ENCODE measurements around the gene HGFAC. TPM values are rescaled to one million over a fixed set of nuclear protein-coding genes. Genes with fewer than 3 reads are reported as not detected.

Gene HGFAC
- total RNA-seq, 1 donor: not detected

GRCh38 chr4:3473996-3474765 lies 32.4 kb downstream of the HGFAC start:
- Histone ChIP-seq H3K9me3 (ENCODE audit: low read depth, low read length) (no peaks in the 10 kb centered on the region), H3K4me3 (ENCODE audit: low read length) (no peak overlapping the region), H3K27me3 (ENCODE audit: insufficient read depth, low read length) (no peaks in the 10 kb centered on the region), H3K4me1 (ENCODE audit: insufficient read depth, low read length) (no peaks in the 10 kb centered on the region)

- Histone ChIP-seq H3K9me3 (ENCODE audit: low read depth, low read length) (no peaks in the 10 kb centered on the region), H3K27me3 (ENCODE audit: insufficient read depth, low read length) (no peaks in the 10 kb centered on the region), H3K4me1 (ENCODE audit: insufficient read depth, low read length) (no peaks in the 10 kb centered on the region), H3K4me3 (ENCODE audit: low read length) (no peak overlapping the region)
These were observed 33.4 kb downstream of the HGFAC start for GRCh38 chr4:3475041-3475712.

GRCh38 chr4:3475713-3476260 lies 34.0 kb downstream of the HGFAC start:
- Histone ChIP-seq H3K4me1 (ENCODE audit: insufficient read depth, low read length) (peaks cover 3% of the 10 kb centered on the region), H3K4me3 (ENCODE audit: low read length) (no peak overlapping the region), H3K9me3 (ENCODE audit: low read depth, low read length) (no peaks in the 10 kb centered on the region), H3K27me3 (ENCODE audit: insufficient read depth, low read length) (no peaks in the 10 kb centered on the region)

- Histone ChIP-seq H3K9me3 (ENCODE audit: low read depth, low read length) (no peaks in the 10 kb centered on the region), H3K4me1 (ENCODE audit: insufficient read depth, low read length) (peaks cover 3% of the 10 kb centered on the region), H3K27me3 (ENCODE audit: insufficient read depth, low read length) (no peaks in the 10 kb centered on the region), H3K4me3 (ENCODE audit: low read length) (no peak overlapping the region)
These were observed 34.6 kb downstream of the HGFAC start for GRCh38 chr4:3476341-3476747.

- H3K9me3 ChIP-seq (ENCODE audit: low read depth, low read length): no peaks in the 10 kb centered on the region
These were observed 35.4 kb downstream of the HGFAC start for GRCh38 chr4:3476936-3477749.

GRCh38 chr4:3477750-3478430 lies 36.1 kb downstream of the HGFAC start:
- H3K4me1 ChIP-seq (ENCODE audit: insufficient read depth, low read length): peaks cover 3% of the 10 kb centered on the region
- no peaks in the 10 kb centered on the region for H3K27me3 ChIP-seq (ENCODE audit: insufficient read depth, low read length)
- no peaks in the 10 kb centered on the region for H3K9me3 ChIP-seq (ENCODE audit: low read depth, low read length)
- H3K4me3 ChIP-seq (ENCODE audit: low read length): no peak overlapping the region

More at GRCh38 chr4:3476936-3477749, 35.4 kb downstream of the HGFAC start:
- Histone ChIP-seq H3K27me3 (ENCODE audit: insufficient read depth, low read length) (no peaks in the 10 kb centered on the region), H3K4me1 (ENCODE audit: insufficient read depth, low read length) (peaks cover 3% of the 10 kb centered on the region), H3K4me3 (ENCODE audit: low read length) (no peak overlapping the region)

- Histone ChIP-seq H3K27me3 (ENCODE audit: insufficient read depth, low read length) (no peaks in the 10 kb centered on the region), H3K4me1 (ENCODE audit: insufficient read depth, low read length) (peaks cover 3% of the 10 kb centered on the region), H3K9me3 (ENCODE audit: low read depth, low read length) (no peaks in the 10 kb centered on the region), H3K4me3 (ENCODE audit: low read length) (no peak overlapping the region)
These were observed 36.9 kb downstream of the HGFAC start for GRCh38 chr4:3478446-3479357.

GRCh38 chr4:3479358-3480101 lies 37.8 kb downstream of the HGFAC start:
- Histone ChIP-seq H3K9me3 (ENCODE audit: low read depth, low read length) (no peaks in the 10 kb centered on the region), H3K4me3 (ENCODE audit: low read length) (no peak overlapping the region), H3K4me1 (ENCODE audit: insufficient read depth, low read length) (peaks cover 3% of the 10 kb centered on the region), H3K27me3 (ENCODE audit: insufficient read depth, low read length) (no peaks in the 10 kb centered on the region)

GRCh38 chr4:3480528-3481112 lies 38.9 kb downstream of the HGFAC start:
- Histone ChIP-seq H3K27me3 (ENCODE audit: insufficient read depth, low read length) (no peaks in the 10 kb centered on the region), H3K9me3 (ENCODE audit: low read depth, low read length) (no peaks in the 10 kb centered on the region), H3K4me3 (ENCODE audit: low read length) (no peak overlapping the region), H3K4me1 (ENCODE audit: insufficient read depth, low read length) (peaks cover 9% of the 10 kb centered on the region)

- Histone ChIP-seq H3K9me3 (ENCODE audit: low read depth, low read length) (no peaks in the 10 kb centered on the region), H3K27me3 (ENCODE audit: insufficient read depth, low read length) (no peaks in the 10 kb centered on the region), H3K4me1 (ENCODE audit: insufficient read depth, low read length) (peaks cover 10% of the 10 kb centered on the region), H3K4me3 (ENCODE audit: low read length) (no peak overlapping the region)
These were observed 39.4 kb downstream of the HGFAC start for GRCh38 chr4:3481113-3481531.

GRCh38 chr4:3481783-3482393 lies 40.1 kb downstream of the HGFAC start:
- no peak overlapping the region for H3K4me3 ChIP-seq (ENCODE audit: low read length)
- no peaks in the 10 kb centered on the region for H3K9me3 ChIP-seq (ENCODE audit: low read depth, low read length)
- no peaks in the 10 kb centered on the region for H3K27me3 ChIP-seq (ENCODE audit: insufficient read depth, low read length)
- H3K4me1 ChIP-seq (ENCODE audit: insufficient read depth, low read length): peaks cover 10% of the 10 kb centered on the region

- Histone ChIP-seq H3K27me3 (ENCODE audit: insufficient read depth, low read length) (no peaks in the 10 kb centered on the region), H3K9me3 (ENCODE audit: low read depth, low read length) (no peaks in the 10 kb centered on the region), H3K4me1 (ENCODE audit: insufficient read depth, low read length) (peaks cover 10% of the 10 kb centered on the region), H3K4me3 (ENCODE audit: low read length) (no peak overlapping the region)
These were observed 40.9 kb downstream of the HGFAC start for GRCh38 chr4:3482707-3483106.

All from mononuclear cell (primary cell).